OCI-LY3 (cell line): Measurements from ENCODE around the gene SCARB1.
"Not testable (repeated sequence)": the region's sequence is repeated elsewhere in the genome, so short reads cannot be mapped to it uniquely, and the experiment has no call there.

ENCODE experiments used
- CTCF ChIP-seq: fragments of 200-600, 300-600 bp; sonication (generic); IDR thresholded peaks from 2 replicates; pipeline ENCODE4 v1.5.1; 2014; ENCODE audit warnings: antibody characterized with exemption, low read length, low read depth
- EZH2phosphoT487 ChIP-seq: fragments of 200-600 bp; shearing (Covaris generic); IDR thresholded peaks from 2 replicates; pipeline ENCODE4 v1.6.1; 2018; ENCODE audit warnings: antibody characterized with exemption, mixed run types, low read depth

DNA sequence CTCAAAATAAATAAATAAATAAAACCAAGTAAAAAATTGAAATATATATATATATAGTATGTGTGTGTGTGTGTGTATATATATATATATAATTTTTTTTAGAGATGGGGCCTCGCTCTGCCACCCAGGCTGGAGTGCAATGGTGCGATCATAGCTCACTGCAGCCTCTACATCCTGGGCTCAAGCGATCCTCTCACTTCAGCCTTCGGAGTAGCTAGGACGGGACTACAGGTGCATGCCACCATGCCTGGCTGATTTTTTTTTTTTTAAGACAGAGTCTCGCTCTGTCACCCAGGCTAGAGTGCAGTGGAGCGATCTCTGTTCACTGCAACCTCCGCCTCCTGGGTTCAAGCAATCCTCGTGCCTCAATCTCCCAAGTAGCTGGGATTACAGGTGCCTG is 24.1 kb upstream of the SCARB1 start:
- not testable (repeated sequence) for TF ChIP-seq CTCF, EZH2phosphoT487
